Progenitor cell of endocrine pancreas (in vitro differentiated cells): ENCODE data around the gene GRIA4. TPM values are rescaled to one million over a fixed set of nuclear protein-coding genes. Genes with fewer than 3 reads are reported as not detected.

ENCODE experiments used
- DNase-seq: peaks from one replicate; pipeline ENCODE4 v3.0.0; 2021; ENCODE audit warnings: low spot score; ENCODE audit not compliant: unreplicated experiment
- H3K27ac Mint-ChIP-seq: 2 replicates; pipeline ENCODE4 v1.8.0; 2021; ENCODE audit warnings: mild to moderate bottlenecking, moderate library complexity, mixed read lengths
- H3K27me3 Mint-ChIP-seq: 2 replicates; pipeline ENCODE4 v1.8.0; 2021; ENCODE audit warnings: mixed read lengths
- H3K36me3 Mint-ChIP-seq: 2 replicates; pipeline ENCODE4 v1.8.0; 2022; ENCODE audit warnings: mixed read lengths; ENCODE audit not compliant: insufficient read depth
- H3K4me1 Mint-ChIP-seq: 2 replicates; pipeline ENCODE4 v1.8.0; 2021; ENCODE audit warnings: low read depth, mixed read lengths
- H3K4me3 Mint-ChIP-seq: 2 replicates; pipeline ENCODE4 v1.8.0; 2021; ENCODE audit warnings: low read depth, mild to moderate bottlenecking, moderate library complexity, mixed read lengths
- H3K9me3 Mint-ChIP-seq: 2 replicates; pipeline ENCODE4 v1.8.0; 2021; ENCODE audit warnings: low read depth, mixed read lengths
- CTCF ChIP-seq: fragments of 200-600 bp; sonication (generic); IDR thresholded peaks from one replicate; pipeline ENCODE4 v1.5.0; 2021; ENCODE audit warnings: antibody characterized with exemption, mild to moderate bottlenecking; ENCODE audit not compliant: unreplicated experiment
- total RNA-seq: library from RNA; stranded (reverse); gene quantifications from 2 replicates; pipeline ENCODE4 v1.2.1, GENCODE V29; 2021

Gene GRIA4
- total RNA-seq, 1 donor from 2014 or later: 1.3 TPM

DNA sequence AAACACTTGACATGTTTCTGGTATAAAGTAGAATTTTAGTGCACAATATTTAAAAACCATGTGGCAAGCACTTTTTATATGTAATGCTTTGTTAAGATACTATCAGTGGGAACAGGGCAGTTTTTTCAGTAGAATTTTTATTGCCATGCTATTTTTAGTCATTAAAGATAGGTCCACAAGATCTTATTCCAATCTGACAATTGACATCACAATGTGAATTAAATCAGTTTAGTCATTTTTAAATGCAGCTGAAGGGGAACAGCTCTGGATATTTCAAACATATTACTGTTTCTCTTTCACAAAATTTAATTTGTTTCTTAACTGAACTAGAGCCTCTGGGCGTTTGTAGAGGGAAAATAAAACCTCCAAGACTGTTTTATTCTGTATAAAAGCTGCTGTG lies 218.0 kb downstream of the GRIA4 start:
- no peaks in the 10 kb centered on the region for H3K36me3 Mint-ChIP-seq
- TF ChIP-seq CTCF: no peak
- no peaks in the 10 kb centered on the region for H3K27me3 Mint-ChIP-seq
- H3K9me3 Mint-ChIP-seq: no peaks in the 10 kb centered on the region
- no peaks in the 10 kb centered on the region for H3K4me1 Mint-ChIP-seq
- DNase-seq: no peak
- no peak overlapping the region for H3K4me3 Mint-ChIP-seq
- no peak overlapping the region for H3K27ac Mint-ChIP-seq

DNA sequence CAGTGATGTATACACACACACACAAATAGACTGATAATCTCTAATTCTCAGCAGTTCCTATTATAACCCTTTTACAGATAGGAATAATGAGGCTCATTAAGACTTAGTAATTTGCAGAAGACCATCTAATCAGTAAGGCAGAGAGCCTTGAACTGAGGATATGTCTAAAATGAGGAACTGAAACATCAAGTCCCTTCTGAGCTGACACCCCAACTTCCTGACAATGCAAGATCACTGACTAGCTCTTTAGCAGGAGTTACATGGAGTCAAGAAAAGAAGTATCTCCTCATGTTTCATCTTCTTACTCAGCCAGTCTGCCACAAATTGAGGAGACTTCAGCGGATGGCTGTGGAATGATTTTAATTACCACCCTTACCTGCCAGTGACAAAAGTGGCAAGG lies 219.2 kb downstream of the GRIA4 start:
- H3K27ac Mint-ChIP-seq: no peak overlapping the region
- H3K4me3 Mint-ChIP-seq: no peak overlapping the region
- DNase-seq: no peak
- no peak for TF ChIP-seq CTCF
- no peaks in the 10 kb centered on the region for H3K27me3 Mint-ChIP-seq
- no peaks in the 10 kb centered on the region for H3K36me3 Mint-ChIP-seq
- H3K9me3 Mint-ChIP-seq: no peaks in the 10 kb centered on the region
- H3K4me1 Mint-ChIP-seq: no peaks in the 10 kb centered on the region

GRCh38 chr11:105834461-105834860 lies 224.6 kb downstream of the GRIA4 start:
- Mint-ChIP-seq H3K9me3 (no peaks in the 10 kb centered on the region), H3K27me3 (no peaks in the 10 kb centered on the region), H3K4me3 (no peak overlapping the region), H3K4me1 (no peaks in the 10 kb centered on the region), H3K27ac (no peak overlapping the region), H3K36me3 (no peaks in the 10 kb centered on the region)
- DNase-seq: no peak
- TF ChIP-seq CTCF: no peak

- peaks cover 3% of the 10 kb centered on the region for H3K27me3 Mint-ChIP-seq
- peaks cover 2% of the 10 kb centered on the region for H3K4me1 Mint-ChIP-seq
- TF ChIP-seq CTCF: no peak
- no peak overlapping the region for H3K27ac Mint-ChIP-seq
- no peak overlapping the region for H3K4me3 Mint-ChIP-seq
- H3K36me3 Mint-ChIP-seq: no peaks in the 10 kb centered on the region
- H3K9me3 Mint-ChIP-seq: no peaks in the 10 kb centered on the region
- no peak for DNase-seq
These were observed 229.0 kb downstream of the GRIA4 start for GRCh38 chr11:105838668-105839384.

GRCh38 chr11:105840391-105840790 lies 230.5 kb downstream of the GRIA4 start:
- Mint-ChIP-seq H3K4me1 (peaks cover 2% of the 10 kb centered on the region), H3K27ac (no peak overlapping the region), H3K4me3 (no peak overlapping the region), H3K36me3 (no peaks in the 10 kb centered on the region), H3K27me3 (peaks cover 3% of the 10 kb centered on the region), H3K9me3 (peaks cover 3% of the 10 kb centered on the region)
- DNase-seq: no peak
- TF ChIP-seq CTCF: no peak
